Measurements from ENCODE around the gene ZNF19.

DNA sequence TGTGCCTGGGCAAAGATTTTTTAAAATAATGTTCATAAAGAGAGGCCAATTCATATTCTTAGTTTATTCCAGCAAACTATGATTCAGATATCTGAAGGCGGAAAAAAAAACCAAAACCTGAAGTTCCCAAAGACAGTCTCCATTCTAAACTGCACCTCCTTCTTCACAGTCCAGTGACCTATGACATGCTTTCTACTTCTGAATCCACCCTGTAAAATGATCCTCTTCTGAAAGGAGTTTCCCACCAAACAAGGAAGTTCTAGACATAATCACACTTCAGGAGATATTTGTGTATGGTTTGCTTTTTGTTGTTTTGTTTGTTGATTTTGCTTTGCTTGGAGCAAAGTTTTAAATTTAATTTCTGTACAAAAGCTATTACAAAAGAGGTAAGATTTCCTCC is 24.2 kb upstream of the ZNF19 start:
- no peak for TF ChIP-seq CTCF (IDR thresholded peaks at IDR 0.05 in 2 of 3, conservative IDR thresholded peaks at IDR 0.05 in 1 of 3; ENCODE audit: borderline replicate concordance in 1 of 3, insufficient read depth in 1 of 3, low read depth in 2 of 3, low read length in 2 of 3)
- no peak for TF ChIP-seq EZH2 (IDR thresholded peaks at IDR 0.05)
